ENCODE results near the gene NOTCH4. TPM values are rescaled to one million over a fixed set of nuclear protein-coding genes. Genes with fewer than 3 reads are reported as not detected.

Gene NOTCH4
- total RNA-seq, 1 donor from 2014 or later = 6.7 TPM

DNA sequence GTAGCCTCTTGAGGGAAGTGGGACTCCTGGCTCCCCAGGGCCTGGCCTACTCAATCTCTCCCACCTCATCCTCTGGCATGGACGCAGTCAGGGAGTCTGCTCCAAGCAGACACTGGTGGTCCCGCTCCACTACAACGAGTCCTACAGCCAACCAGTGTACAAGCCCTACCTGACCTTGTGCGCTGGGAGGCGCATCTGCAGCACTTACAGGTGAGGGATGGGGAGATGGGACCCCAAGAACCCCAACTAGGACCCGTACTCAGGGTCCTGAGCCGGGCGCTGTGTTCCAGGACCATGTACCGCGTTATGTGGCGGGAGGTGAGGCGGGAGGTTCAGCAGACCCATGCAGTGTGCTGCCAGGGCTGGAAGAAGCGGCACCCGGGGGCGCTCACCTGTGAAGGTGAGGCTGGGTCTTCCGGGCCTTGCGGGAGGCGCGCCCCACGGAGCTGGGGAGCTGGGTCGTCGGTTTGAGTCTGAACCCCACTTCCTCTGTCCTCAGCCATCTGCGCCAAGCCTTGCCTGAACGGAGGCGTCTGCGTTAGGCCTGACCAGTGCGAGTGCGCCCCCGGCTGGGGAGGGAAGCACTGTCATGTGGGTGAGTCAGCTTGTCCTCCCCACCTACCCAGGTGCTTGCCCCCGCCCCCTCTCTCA, 57.3 kb downstream of the NOTCH4 start:
- DNase-seq (ENCODE audit: low spot score) = no peak

DNA sequence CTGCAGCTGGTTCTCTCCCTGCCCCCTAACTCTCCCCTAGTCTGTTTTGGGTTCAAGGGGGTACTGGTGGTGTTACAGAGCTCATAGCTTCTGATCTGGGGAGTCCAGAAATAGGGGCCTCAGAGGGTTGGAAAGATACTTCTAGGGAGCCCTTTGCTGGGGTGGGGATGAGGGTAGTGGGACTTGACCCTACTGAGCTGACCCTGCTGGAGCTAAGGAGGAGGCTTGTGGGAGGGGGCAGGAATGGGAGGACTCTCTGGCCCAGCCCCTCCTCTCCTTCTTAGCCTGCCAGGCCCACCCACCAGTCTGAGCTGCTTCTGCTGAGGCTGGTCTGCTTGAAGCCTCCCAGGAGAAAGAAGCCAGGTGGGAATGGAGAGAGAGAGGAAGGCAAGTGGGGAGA, 59.6 kb downstream of the NOTCH4 start, which contains the start of gene EGFL8:
Gene EGFL8, plus strand, starts transcription at position 301 of the 400 bp plus-strand sequence. CDS start 1,571 bp downstream, outside the sequence.
- DNase-seq (ENCODE audit: low spot score) = no peak

- DNase-seq (ENCODE audit: low spot score) = no peak
Measured at GRCh38 chr6:32163559-32164258, 60.2 kb downstream of the NOTCH4 start.

DNA sequence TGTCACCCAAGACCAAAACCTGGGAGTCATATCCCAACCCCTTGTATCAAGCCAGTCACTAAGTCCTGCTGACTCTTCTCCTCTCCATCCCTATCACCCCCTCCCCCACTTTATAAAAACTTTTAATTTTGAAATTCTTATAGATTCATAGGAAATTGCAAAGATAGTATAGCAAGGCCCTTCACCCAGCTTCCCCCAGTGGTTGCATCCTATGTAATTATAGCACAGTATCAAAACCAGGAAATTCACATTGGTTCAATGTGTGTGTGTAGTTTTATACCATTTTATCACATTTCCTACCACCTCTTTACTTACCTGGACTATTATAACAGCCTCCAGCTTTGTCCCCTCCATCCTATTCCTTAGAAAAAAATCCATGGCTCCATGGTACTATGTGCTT, 65.8 kb downstream of the NOTCH4 start:
- DNase-seq (ENCODE audit: low spot score) = no peak

DNA sequence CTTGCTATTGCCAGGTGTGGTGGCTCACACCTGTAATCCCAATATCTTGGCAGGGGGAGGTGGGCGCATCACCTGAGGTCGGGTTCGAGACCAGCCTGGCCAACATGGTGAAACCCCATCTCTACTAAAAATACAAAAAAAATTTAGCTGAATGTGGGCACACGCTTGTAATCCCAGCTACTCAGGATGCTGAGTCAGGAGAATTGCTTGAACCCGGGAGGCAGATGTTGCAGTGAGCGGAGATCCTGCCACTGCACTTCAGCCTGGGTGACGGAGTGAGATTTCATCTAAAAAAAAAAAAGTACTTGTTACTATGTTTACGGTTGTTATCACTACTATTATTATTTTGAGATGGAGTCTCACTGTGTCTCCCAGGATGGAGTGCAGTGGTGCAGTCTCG, 67.0 kb downstream of the NOTCH4 start:
- DNase-seq (ENCODE audit: low spot score) = no peak

DNA sequence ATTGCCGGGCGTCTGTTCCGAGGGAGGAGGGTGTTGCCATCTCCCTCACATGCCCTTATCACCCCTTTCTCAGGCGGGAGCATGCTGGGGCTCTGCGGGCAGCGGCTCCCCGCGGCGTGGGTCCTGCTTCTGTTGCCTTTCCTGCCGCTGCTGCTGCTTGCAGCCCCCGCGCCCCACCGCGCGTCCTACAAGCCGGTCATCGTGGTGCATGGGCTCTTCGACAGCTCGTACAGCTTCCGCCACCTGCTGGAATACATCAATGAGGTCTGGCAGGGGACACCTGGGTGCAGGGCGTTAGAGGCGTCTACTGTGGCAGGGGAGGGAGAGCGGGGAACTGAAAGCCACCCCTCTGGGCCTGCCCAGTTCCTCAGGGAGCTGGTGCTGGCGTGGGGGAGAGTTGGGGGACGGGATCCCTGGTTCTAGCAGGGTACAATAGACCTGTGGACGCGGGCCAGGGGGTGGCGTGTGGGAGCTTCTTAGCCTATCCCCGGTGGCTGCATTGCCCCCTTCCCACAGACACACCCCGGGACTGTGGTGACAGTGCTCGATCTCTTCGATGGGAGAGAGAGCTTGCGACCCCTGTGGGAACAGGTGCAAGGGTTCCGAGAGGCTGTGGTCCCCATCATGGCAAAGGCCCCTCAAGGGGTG, 69.2 kb downstream of the NOTCH4 start:
- DNase-seq (ENCODE audit: low spot score) = peak; percentile 72

GRCh38 chr6:32153564-32154513, 70.0 kb downstream of the NOTCH4 start, which contains the start of gene PPT2:
Gene PPT2, plus strand, starts transcription at chr6:32154141. Its CDS starts 454 bp downstream, at chr6:32154595.
- DNase-seq (ENCODE audit: low spot score) = peak; percentile 95

- peak; percentile 71 for DNase-seq (ENCODE audit: low spot score)
Measured at GRCh38 chr6:32152769-32153563, 70.9 kb downstream of the NOTCH4 start.

- no peak for DNase-seq (ENCODE audit: low spot score)
Measured at GRCh38 chr6:32151863-32152768, 71.8 kb downstream of the NOTCH4 start, which contains the start of gene PRRT1. Gene PRRT1, minus strand, starts transcription at chr6:32151939. Its CDS starts 112 bp downstream, at chr6:32151827.

DNA sequence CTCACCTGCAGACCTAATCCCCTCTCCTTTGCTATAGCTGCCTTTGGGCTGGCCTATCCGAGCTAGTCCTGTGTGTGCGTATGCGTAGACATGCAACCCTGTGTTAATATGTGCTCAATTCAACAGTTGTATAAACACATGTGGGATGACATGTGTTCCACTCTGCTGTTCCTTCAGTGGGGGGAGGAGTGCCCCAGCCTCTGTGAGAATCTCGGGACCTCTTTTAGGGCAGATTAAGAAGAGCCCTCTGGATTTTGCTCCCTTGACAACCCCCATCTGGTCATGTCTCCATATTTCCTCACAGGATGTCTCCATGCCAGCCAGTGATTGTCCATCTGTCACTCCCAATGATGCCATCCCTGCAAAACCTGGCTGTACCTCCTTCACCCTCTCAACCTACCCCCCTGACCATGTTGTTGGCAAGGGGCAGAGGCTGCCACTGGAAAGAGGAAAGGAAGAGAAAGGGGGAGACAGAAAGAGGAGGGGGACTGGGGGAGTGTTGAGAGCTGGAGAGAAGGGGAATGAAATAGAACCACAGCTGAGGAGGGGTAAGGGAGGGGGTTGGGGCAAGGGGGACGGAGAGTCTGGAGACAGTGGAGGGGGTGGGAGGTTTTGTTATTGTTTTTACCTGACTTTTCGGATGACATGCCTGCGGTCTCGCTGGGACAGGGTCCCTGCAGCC, 72.5 kb downstream of the NOTCH4 start:
- DNase-seq (ENCODE audit: low spot score) = no peak

DNA sequence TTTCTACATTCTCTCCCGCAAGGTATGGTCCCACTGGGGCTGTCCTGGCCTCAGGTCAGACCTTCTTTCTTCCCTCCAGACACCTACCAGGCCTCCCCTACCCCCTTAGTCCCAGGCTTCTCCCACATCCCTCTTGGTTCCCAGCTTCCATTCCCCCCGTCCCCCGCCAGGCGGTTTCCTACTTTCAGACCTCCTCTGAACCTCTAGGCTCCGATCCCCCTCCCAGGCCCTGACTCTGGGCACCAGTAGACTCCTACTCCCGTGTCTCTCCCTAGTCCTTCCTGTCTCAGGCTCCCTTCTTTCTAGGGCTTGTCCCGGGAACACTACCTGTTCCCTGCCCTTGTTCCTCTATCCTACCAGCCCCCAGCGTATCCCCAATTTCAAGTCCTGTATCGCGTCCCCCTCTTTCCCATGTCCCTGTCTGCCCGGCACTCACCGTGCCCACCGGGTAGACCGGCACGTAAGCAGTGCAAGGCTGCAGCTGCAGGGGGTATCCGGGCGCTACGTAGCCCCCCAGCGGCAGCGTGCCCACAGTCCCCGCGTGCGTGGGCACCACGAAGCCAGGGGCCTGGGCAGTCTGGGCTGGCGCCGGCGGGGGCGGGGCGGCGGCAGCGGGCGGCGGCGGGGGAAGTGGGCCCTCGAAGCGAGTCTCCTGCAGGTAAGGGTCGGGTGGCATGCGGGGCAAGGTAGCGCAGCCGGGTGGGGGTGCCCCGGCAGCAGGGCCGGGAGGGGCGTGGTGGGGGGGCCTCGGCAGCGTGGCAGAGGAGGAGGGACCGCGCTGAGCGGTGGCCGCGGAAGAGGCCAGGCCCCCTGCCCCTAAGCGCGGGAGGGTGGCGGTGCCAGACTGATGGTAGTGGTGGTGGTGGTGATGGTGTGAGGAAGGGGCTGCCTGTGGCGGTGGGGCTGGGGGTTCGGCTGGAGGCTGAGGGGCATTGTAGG, 73.7 kb downstream of the NOTCH4 start:
- DNase-seq (ENCODE audit: low spot score) = no peak

- DNase-seq (ENCODE audit: low spot score) = no peak
Measured at GRCh38 chr6:32149092-32149755, 74.6 kb downstream of the NOTCH4 start.

GRCh38 chr6:32148289-32149091, 75.4 kb downstream of the NOTCH4 start:
- DNase-seq (ENCODE audit: low spot score) = peak; percentile 48

DNA sequence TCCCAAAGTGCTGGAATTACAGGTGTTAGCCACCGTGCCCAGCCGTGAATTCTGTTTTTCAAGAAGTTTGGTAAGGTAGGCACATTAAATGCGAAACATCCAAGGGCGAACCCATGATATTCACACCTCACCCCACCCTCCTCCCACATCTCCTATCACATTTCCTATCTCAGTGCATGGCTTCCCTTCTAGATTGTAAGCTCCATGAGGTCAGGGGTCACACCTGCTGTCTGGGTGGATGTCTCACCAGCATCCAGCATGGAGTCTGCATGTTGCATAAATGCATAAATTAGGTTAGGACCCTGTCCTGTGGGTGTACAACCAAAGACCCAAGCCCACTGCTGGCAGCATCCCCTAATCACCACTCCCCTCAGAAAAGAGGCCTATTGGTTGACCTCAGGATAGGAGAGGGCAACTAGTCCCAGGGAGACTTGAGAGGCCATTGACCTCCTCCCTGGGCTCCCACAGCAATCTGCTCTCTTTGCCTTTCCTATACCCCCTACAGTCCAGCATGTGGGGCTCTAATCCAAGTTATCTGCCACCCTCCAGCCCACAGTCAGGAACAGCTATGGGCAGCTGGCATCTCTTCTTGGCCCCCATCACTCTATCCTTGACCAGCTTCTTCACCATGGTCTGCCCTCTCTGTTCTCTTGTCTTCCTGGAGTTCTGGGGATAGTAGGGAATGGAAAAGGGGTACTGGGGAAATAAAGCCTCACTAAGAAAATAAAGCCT, 76.3 kb downstream of the NOTCH4 start:
- no peak for DNase-seq (ENCODE audit: low spot score)

DNA sequence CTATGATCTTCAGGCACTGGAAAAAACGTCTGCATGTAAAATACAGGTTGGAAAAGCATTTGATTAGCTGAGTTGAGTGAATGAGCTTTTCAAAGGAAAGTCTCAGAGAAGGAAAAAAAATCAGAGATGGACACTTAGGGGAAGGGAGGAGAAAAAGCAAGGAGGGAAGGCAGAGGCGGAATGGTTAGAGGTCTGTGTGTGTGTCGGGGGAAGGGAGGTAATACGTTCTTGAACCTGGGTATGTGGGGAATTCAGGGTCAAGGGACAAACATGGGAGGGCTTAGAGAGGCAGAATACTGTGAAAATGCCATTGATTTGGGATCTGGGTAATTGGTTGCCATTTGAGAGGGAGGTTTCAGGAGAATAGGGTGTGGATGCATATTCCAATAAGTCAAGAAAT, 77.2 kb downstream of the NOTCH4 start:
- DNase-seq (ENCODE audit: low spot score) = no peak

DNA sequence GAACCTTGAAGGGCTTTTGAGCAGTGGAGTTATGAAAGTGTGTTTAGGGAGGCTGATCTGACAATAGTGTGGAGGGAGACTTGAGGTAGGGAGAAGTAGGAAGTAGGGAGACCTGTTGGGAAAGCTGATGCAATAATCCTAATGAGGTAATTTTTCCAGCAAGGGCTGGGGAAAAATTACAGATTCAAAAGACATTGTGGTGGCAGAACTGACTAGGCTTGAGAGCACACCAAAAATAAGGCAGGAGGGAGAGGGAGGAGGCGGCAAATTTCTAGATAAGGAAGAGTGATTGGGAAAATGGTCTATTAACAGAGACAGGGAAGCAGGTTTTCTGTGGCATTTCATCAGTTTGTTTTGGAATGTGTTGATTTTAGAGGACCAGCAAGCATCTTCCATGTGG, 77.6 kb downstream of the NOTCH4 start:
- no peak for DNase-seq (ENCODE audit: low spot score)
